Breast epithelium (tissue), 3 donors: ENCODE results near the gene ZNF710.

ENCODE experiments used
- CTCF ChIP-seq, 3 donors: fragments of 450-650 bp; IDR thresholded peaks; one replicate each; pipeline ENCODE4 v1.5.1; 2016 to 2017; ENCODE audit warnings: antibody characterized with exemption in 3 of 3, mild to moderate bottlenecking in 3 of 3, moderate library complexity in 3 of 3
- POLR2AphosphoS5 ChIP-seq, 3 donors: sonication (generic); formaldehyde crosslinking; IDR thresholded peaks; one replicate each; pipeline ENCODE4 v1.6.1; 2017; ENCODE audit warnings: antibody characterized with exemption in 3 of 3

GRCh38 chr15:90065682-90066049 is 64.5 kb downstream of the ZNF710 start:
- TF ChIP-seq CTCF (IDR thresholded peaks at IDR 0.05) (no peak), POLR2AphosphoS5 (IDR thresholded peaks at IDR 0.05) (no peak)
